B cell (primary cell): ENCODE results near the gene CHN1.

Experiments used
- CTCF ChIP-seq: fragments of 200-600 bp; IDR thresholded peaks from one replicate; pipeline ENCODE4 v1.8.0; 2022; ENCODE audit warnings: antibody characterized with exemption, mild to moderate bottlenecking
- EZH2 ChIP-seq: IDR thresholded peaks from 2 replicates; pipeline ENCODE4 v1.6.1; 2012; ENCODE audit warnings: borderline replicate concordance, low read depth, mild to moderate bottlenecking, moderate library complexity, low read length; ENCODE audit not compliant: insufficient read depth, poor library complexity, severe bottlenecking

GRCh38 chr2:174820361-174820760 lies 184.8 kb downstream of the CHN1 start:
- TF ChIP-seq CTCF (no peak), EZH2 (no peak)
